ENCODE measurements around the gene KDM5D.

KDM5D gene

GRCh38 chrY:19744381-19745378 lies at the start of gene KDM5D:
Gene KDM5D, minus strand, starts transcription at chrY:19744726. Its CDS starts 192 bp downstream, at chrY:19744534.
- no peak for DNase-seq

GRCh38 chrY:19768375-19768774 lies 23.8 kb upstream of the KDM5D start:
- no peak for DNase-seq

GRCh38 chrY:19743331-19743730 lies 1.2 kb downstream of the KDM5D start:
- DNase-seq = no peak

- DNase-seq = no peak
Measured at GRCh38 chrY:19742153-19742552, 2.4 kb downstream of the KDM5D start.

- no peak for DNase-seq
Measured at GRCh38 chrY:19734425-19734824, 10.1 kb downstream of the KDM5D start.

- no peak for DNase-seq
Measured at GRCh38 chrY:19717950-19718349, 26.6 kb downstream of the KDM5D start.

- DNase-seq = no peak
Measured at GRCh38 chrY:19717146-19717545, 27.4 kb downstream of the KDM5D start.

- no peak for DNase-seq
Measured at GRCh38 chrY:19715226-19715625, 29.3 kb downstream of the KDM5D start.

- no peak for DNase-seq
Measured at GRCh38 chrY:19713430-19713829, 31.1 kb downstream of the KDM5D start.

GRCh38 chrY:19706273-19706672 lies 38.3 kb downstream of the KDM5D start:
- DNase-seq = no peak

- no peak for DNase-seq
Measured at GRCh38 chrY:19698495-19698894, 46.0 kb downstream of the KDM5D start.

GRCh38 chrY:19680821-19681220 lies 63.7 kb downstream of the KDM5D start:
- no peak for DNase-seq

Measured in islet precursor cell (in vitro differentiated cells).